HL-60 (cell line): ENCODE measurements around the gene POU2AF1.

Source experiments
- DNase-seq, 2 experiments: peaks; one replicate each; pipeline ENCODE4 v3.0.0-alpha.2; 2010 to 2020; ENCODE audit warnings: low read depth in 1 of 2, low spot score in 1 of 2
- H3K27ac ChIP-seq: fragments of 250-450 bp; sonication (Bioruptor Pico); replicated peaks from 2 replicates; pipeline ENCODE4 v1.5.1; 2020; ENCODE audit warnings: mild to moderate bottlenecking, moderate library complexity
- H3K27me3 ChIP-seq: fragments of 250-450 bp; sonication (Bioruptor Pico); 2 replicates; pipeline ENCODE4 v1.5.1; 2021; ENCODE audit warnings: mild to moderate bottlenecking, moderate library complexity; ENCODE audit not compliant: insufficient read depth, poor library complexity, severe bottlenecking
- H3K4me3 ChIP-seq: replicated peaks from 2 replicates; pipeline ENCODE4 v1.5.1; 2011; ENCODE audit warnings: mild to moderate bottlenecking, control low read depth, low read length; ENCODE audit not compliant: insufficient read depth
- CTCF ChIP-seq: IDR thresholded peaks from one replicate; pipeline ENCODE4 v1.5.1; 2011; ENCODE audit warnings: low read length, control low read depth, inconsistent platforms; ENCODE audit not compliant: insufficient read depth
- GABPA ChIP-seq: IDR thresholded peaks from 2 replicates; pipeline ENCODE4 v1.6.1; 2012; ENCODE audit warnings: low read depth
- POLR2AphosphoS5 ChIP-seq: IDR thresholded peaks from 2 replicates; pipeline ENCODE4 v1.6.1; 2012; ENCODE audit warnings: low read depth
- SPI1 ChIP-seq: IDR thresholded peaks from 2 replicates; pipeline ENCODE4 v1.6.1; 2012; ENCODE audit warnings: low read depth, mild to moderate bottlenecking, borderline replicate concordance
- TF ChIP-seq, protein P1 (sequence below): IDR thresholded peaks from 2 replicates; pipeline ENCODE4 v1.6.1; 2012; ENCODE audit warnings: low read depth; ENCODE audit not compliant: insufficient replicate concordance

POU2AF1 gene

DNA sequence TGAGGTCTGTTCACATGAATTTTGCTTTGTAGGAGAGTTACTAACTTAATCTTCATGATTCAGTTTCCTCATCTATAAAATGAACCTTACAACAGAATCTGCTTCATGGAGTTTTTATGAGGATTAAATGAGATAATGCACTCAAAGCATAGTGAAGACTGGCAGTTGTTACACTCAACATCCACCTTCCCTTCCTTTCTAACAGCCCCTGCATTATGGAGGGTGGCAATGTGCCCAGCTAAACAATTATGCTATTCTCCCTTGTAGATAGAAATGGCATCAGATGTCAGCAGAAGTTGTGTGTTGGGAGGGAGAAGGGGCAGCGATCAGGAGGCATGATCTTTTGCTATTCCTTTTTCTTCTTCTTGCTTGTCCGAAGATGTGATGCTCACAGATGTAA is 6.5 kb downstream of the POU2AF1 start:
- no peak overlapping the region for H3K4me3 ChIP-seq
- no peaks in the 10 kb centered on the region for H3K27me3 ChIP-seq
- no peak for TF ChIP-seq CTCF
- TF ChIP-seq POLR2AphosphoS5, result no peak
- TF ChIP-seq, protein P1, sequence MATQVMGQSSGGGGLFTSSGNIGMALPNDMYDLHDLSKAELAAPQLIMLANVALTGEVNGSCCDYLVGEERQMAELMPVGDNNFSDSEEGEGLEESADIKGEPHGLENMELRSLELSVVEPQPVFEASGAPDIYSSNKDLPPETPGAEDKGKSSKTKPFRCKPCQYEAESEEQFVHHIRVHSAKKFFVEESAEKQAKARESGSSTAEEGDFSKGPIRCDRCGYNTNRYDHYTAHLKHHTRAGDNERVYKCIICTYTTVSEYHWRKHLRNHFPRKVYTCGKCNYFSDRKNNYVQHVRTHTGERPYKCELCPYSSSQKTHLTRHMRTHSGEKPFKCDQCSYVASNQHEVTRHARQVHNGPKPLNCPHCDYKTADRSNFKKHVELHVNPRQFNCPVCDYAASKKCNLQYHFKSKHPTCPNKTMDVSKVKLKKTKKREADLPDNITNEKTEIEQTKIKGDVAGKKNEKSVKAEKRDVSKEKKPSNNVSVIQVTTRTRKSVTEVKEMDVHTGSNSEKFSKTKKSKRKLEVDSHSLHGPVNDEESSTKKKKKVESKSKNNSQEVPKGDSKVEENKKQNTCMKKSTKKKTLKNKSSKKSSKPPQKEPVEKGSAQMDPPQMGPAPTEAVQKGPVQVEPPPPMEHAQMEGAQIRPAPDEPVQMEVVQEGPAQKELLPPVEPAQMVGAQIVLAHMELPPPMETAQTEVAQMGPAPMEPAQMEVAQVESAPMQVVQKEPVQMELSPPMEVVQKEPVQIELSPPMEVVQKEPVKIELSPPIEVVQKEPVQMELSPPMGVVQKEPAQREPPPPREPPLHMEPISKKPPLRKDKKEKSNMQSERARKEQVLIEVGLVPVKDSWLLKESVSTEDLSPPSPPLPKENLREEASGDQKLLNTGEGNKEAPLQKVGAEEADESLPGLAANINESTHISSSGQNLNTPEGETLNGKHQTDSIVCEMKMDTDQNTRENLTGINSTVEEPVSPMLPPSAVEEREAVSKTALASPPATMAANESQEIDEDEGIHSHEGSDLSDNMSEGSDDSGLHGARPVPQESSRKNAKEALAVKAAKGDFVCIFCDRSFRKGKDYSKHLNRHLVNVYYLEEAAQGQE, result no peak
- TF ChIP-seq SPI1, result no peak
- TF ChIP-seq GABPA, result no peak
- DNase-seq, result no peak
- no peak overlapping the region for H3K27ac ChIP-seq

DNA sequence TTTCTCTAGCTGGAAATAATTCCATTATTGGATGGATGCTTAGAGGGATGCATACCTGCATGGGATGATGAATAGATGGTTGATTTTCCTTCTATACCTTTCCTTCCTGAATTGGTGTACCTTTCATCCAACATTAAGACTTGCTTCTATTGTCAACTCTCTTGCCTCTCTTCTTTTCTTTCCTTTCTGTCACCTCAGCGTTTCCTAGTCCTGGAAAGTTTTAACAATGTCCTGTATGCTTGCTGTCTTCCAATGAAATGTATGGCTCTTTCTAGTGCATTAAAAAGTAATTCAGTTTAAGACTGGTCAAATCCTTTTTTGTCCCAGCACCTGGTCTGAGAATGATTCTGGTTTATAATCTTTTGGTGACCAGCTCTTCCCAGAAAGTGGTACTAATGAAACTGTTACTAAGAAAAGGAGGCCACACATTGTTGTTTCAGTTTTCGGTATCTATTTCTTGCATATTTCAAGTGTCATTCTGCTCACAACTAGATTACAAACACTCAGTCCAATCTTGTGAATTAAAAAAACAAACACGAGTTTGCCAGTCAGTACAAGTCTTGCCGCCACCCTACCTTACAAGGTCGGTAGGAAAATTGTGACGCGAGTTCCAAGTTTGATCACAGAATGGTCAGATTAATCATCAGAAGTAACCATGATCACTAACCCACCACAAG is 8.0 kb downstream of the POU2AF1 start:
- Histone ChIP-seq H3K27me3 (no peaks in the 10 kb centered on the region), H3K27ac (no peak overlapping the region), H3K4me3 (no peak overlapping the region)
- DNase-seq, result no peak
- TF ChIP-seq SPI1, result no peak
- TF ChIP-seq CTCF, result no peak

DNA sequence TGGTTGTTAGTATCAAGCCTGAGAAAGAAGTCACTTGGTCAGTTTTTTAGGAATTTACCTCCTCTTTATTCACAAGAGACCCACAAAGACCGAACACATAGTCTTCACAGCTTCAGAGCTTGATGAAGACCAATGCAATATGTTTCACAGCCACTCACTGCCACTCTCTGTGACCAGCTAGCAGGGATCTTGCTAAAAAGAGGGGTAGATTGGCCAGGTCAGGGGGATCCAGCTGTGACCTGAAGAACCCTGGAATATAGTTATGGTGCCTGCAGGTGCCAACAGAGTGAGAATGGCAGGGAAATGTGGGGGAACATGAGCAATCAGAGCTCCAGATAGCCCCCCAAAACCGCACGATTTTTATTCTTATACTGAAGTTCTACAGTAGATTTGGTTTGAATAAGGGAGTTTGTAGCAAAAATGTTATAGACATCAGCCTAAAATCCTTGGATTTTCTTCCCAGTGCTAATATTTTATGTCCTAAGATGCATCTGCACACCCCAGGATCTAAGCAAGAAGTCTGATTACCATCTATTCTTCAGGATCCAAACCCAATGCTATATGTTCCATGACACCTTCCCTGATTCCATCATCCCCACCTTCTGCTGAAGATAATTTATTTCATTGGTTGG is 8.7 kb downstream of the POU2AF1 start:
- no peak for DNase-seq
- Histone ChIP-seq H3K27me3 (no peaks in the 10 kb centered on the region), H3K27ac (no peak overlapping the region), H3K4me3 (no peak overlapping the region)
- TF ChIP-seq POLR2AphosphoS5 (no peak), GABPA (no peak)
- TF ChIP-seq, protein P1, result no peak

DNA sequence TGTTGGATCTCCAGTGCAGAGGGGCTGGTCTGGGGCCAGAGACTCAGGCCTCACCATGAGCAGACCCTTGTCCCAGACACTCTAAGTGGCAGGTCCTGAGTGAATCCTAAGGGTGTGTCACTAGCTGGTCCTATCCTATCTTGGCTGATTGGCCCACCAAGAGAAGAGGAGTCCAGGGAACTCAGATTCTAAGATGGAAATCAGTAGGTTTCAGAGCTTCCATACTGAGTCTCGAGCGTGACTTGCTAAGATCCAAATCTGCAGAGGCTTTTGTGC is 10.9 kb downstream of the POU2AF1 start:
- Histone ChIP-seq H3K27me3 (no peaks in the 10 kb centered on the region), H3K27ac (no peak overlapping the region), H3K4me3 (no peak overlapping the region)
- no peak for DNase-seq
- TF ChIP-seq SPI1 (no peak), GABPA (no peak), CTCF (no peak)
- TF ChIP-seq, protein P1, result no peak
